NOMO-1 treated with DMSO at 0.1 percent for 48 hours (cell line): ENCODE measurements around the gene SIGLEC8.
"Not testable (repeated sequence)": the region's sequence is repeated elsewhere in the genome, so short reads cannot be mapped to it uniquely, and the experiment has no call there.

Source experiments
- DNase-seq: peaks from one replicate; lab custom pipeline; 2025; ENCODE audit not compliant: unreplicated experiment; lab: John Stamatoyannopoulos, UW

The SIGLEC8 gene

GRCh38 chr19:51473009-51473707 lies 14.9 kb upstream of the SIGLEC8 start:
- DNase-seq, result peak; percentile 67

- DNase-seq, result no peak
These were observed 14.4 kb upstream of the SIGLEC8 start for GRCh38 chr19:51472607-51473006.

- DNase-seq, result no peak
These were observed 13.3 kb upstream of the SIGLEC8 start for GRCh38 chr19:51471527-51471926.

GRCh38 chr19:51470966-51471365 lies 12.7 kb upstream of the SIGLEC8 start:
- no peak for DNase-seq

- no peak for DNase-seq
These were observed 11.4 kb upstream of the SIGLEC8 start for GRCh38 chr19:51469629-51470028.

GRCh38 chr19:51469162-51469561 lies 10.9 kb upstream of the SIGLEC8 start:
- no peak for DNase-seq

GRCh38 chr19:51468545-51468920 lies 10.3 kb upstream of the SIGLEC8 start:
- no peak for DNase-seq

- DNase-seq, result peak; percentile 23
These were observed 9.8 kb upstream of the SIGLEC8 start for GRCh38 chr19:51467864-51468544.

GRCh38 chr19:51466723-51467122 lies 8.5 kb upstream of the SIGLEC8 start:
- no peak for DNase-seq

GRCh38 chr19:51463976-51464581 lies 5.8 kb upstream of the SIGLEC8 start:
- DNase-seq, result not testable (repeated sequence)

GRCh38 chr19:51462681-51463080 lies 4.4 kb upstream of the SIGLEC8 start:
- no peak for DNase-seq

- DNase-seq, result no peak
These were observed 4.0 kb upstream of the SIGLEC8 start for GRCh38 chr19:51462276-51462675.

- DNase-seq, result peak; percentile 36
These were observed 3.5 kb upstream of the SIGLEC8 start for GRCh38 chr19:51461723-51462161.

- DNase-seq, result peak; percentile 77
These were observed 2.1 kb upstream of the SIGLEC8 start for GRCh38 chr19:51460164-51460992.

- no peak for DNase-seq
These were observed 748 bp upstream of the SIGLEC8 start for GRCh38 chr19:51458899-51459505.

- DNase-seq, result no peak
These were observed 772 bp downstream of the SIGLEC8 start for GRCh38 chr19:51457351-51458013.

- peak; percentile 7 for DNase-seq
These were observed 1.5 kb downstream of the SIGLEC8 start for GRCh38 chr19:51456541-51457290.

GRCh38 chr19:51450730-51451307 lies 7.4 kb downstream of the SIGLEC8 start:
- no peak for DNase-seq

GRCh38 chr19:51448411-51449016 lies 9.7 kb downstream of the SIGLEC8 start:
- no peak for DNase-seq
